Skeletal muscle tissue (tissue), 4 donors: ENCODE measurements around the gene RBM20. TPM values are rescaled to one million over a fixed set of nuclear protein-coding genes. Genes with fewer than 3 reads are reported as not detected.
"Not testable (repeated sequence)": the region's sequence is repeated elsewhere in the genome, so short reads cannot be mapped to it uniquely, and the experiment has no call there.

Experiments used
- H3K27ac ChIP-seq: one replicate; pipeline ENCODE4 v1.7.0; 2013; ENCODE audit warnings: mild to moderate bottlenecking, low read depth, low read length, inconsistent platforms
- H3K27me3 ChIP-seq, 3 donors: one replicate each; pipeline ENCODE4 v1.7.0; 2013; ENCODE audit warnings: low read length in 3 of 3; ENCODE audit not compliant: control insufficient read depth in 3 of 3, insufficient read depth in 3 of 3
- H3K36me3 ChIP-seq, 3 donors: one replicate each; pipeline ENCODE4 v1.7.0; 2013; ENCODE audit warnings: low read length in 3 of 3; ENCODE audit not compliant: control insufficient read depth in 3 of 3, insufficient read depth in 3 of 3
- H3K4me1 ChIP-seq, 3 donors: one replicate each; pipeline ENCODE4 v1.7.0; 2013; ENCODE audit warnings: low read length in 3 of 3, mild to moderate bottlenecking in 3 of 3; ENCODE audit not compliant: control insufficient read depth in 3 of 3, insufficient read depth in 3 of 3
- H3K4me3 ChIP-seq, 3 donors: one replicate each; pipeline ENCODE4 v1.7.0; 2013; ENCODE audit warnings: low read length in 3 of 3
- H3K9ac ChIP-seq, 3 donors: one replicate each; pipeline ENCODE4 v1.7.0; 2013; ENCODE audit warnings: low read length in 3 of 3, mild to moderate bottlenecking in 3 of 3, moderate library complexity in 2 of 3, low read depth in 1 of 3
- H3K9me3 ChIP-seq, 3 donors: one replicate each; pipeline ENCODE4 v1.7.0; 2013; ENCODE audit warnings: low read length in 3 of 3; ENCODE audit not compliant: control insufficient read depth in 3 of 3
- total RNA-seq: library from RNA; depleted of rRNA; stranded (reverse); fragments of >200 nt; gene quantifications from one replicate; pipeline ENCODE4 v1.2.3, GENCODE V29; 2014
- donor health status: Osteomylitis.

The RBM20 gene
- total RNA-seq, 1 donor from 2014 or later = 6.3 TPM

GRCh38 chr10:110623316-110623715 lies 20.8 kb upstream of the RBM20 start:
- H3K4me1 ChIP-seq, H3K9me3 ChIP-seq, H3K9ac ChIP-seq, H3K36me3 ChIP-seq, H3K4me3 ChIP-seq, H3K27me3 ChIP-seq, H3K27ac ChIP-seq: not testable (repeated sequence)

DNA sequence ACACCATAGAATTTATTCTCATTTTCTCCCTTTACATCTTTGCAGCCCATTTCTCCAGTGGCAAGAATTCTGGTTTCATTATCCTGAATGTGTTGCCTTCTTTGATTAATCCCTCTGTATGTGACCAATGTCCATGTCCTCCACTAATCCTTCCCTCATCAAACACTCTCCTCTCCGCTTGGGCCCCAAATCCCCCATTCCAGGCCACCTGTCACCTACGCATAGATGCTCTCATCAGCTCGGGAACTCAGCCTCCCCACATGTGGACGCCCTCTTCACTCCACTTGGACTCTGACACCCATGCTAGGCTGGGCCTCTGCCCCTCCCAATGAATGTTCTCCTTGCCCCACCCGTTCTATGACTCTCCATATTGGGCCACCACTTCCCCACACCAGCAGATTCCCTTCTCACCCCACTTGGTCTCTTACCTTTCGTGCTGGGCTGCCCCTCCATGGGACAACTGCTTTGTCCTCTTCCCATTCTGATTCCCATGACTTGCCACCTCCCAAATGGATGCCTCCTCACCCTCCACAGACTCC lies 18.7 kb upstream of the RBM20 start:
- H3K27ac ChIP-seq = no peak overlapping the region
- no peak overlapping the region for H3K9ac ChIP-seq
- H3K4me1 ChIP-seq = peaks cover 7 to 11% (median 7%) of the 10 kb centered on the region in 3 donors
- no peaks in the 10 kb centered on the region for H3K36me3 ChIP-seq
- no peaks in the 10 kb centered on the region for H3K9me3 ChIP-seq
- no peak overlapping the region for H3K4me3 ChIP-seq
- no peaks in the 10 kb centered on the region for H3K27me3 ChIP-seq

DNA sequence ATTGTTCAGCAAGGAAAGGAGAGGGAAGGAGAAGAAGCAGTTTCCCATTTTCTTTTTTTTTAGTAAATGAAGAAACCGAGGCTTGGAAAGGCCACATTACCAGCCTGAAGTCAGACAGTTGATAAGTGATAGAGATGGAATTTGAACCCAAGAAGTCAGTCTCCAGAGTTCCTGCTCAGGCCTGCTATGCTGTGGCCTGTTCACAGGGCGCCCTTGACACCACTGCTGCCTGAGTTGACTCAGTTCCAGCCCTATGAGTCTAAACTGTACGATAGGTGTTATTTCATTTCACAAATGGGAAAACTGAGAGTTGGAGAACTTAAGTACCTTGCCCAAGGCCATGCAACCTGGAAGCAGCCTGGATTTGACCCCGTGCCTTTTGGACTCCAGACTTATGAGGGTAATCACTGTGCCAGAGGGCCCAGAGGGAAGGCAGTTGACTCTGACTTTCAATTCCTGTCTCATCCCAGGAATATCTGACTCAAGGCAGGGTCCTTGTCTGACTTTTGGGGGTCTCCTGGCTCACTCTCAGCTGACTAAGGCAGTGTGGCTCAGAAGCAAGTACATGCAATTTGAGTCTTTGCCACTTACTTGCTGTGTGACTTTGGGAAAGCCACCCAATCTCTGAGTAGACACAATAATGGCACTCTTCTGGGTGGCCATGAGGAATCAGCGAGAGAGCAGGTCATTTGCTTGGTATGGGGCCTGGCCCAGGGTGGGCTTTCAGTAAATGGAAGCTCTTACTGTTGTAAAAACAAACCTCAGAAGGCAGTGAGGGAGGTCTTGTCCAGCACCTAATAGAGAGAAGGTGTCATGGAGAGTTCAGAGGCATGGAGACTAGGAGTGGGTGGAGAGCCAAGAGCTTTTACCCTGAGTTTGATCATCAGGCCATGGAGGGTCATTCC lies 17.9 kb upstream of the RBM20 start:
- no peak overlapping the region for H3K4me3 ChIP-seq
- H3K9ac ChIP-seq = no peak overlapping the region
- H3K4me1 ChIP-seq = peaks cover 7 to 12% (median 7%) of the 10 kb centered on the region in 3 donors
- H3K9me3 ChIP-seq = no peaks in the 10 kb centered on the region
- H3K27me3 ChIP-seq = no peaks in the 10 kb centered on the region
- H3K27ac ChIP-seq = no peak overlapping the region
- H3K36me3 ChIP-seq = no peaks in the 10 kb centered on the region

DNA sequence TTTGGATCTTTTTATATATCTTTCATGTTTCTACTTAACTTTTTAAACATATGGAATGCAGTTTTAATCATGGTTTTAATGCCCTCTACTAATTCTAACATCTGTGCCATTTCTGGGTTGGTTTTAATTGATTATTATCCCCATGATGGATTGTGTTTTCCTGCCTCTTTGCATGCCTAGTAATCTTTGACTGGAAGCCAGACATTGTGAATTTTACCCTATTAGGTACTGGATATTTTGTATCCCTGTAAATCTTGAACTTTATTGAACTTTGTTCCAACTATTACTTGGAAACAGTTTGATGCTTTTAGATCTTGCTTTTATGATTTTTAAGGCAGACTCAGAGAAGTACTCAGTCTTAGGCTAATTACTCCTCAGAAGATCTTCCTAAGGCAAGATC lies 16.0 kb upstream of the RBM20 start:
- no peak overlapping the region for H3K9ac ChIP-seq
- no peak overlapping the region for H3K27ac ChIP-seq
- no peak overlapping the region for H3K4me3 ChIP-seq
- no peaks in the 10 kb centered on the region for H3K27me3 ChIP-seq
- H3K36me3 ChIP-seq = no peaks in the 10 kb centered on the region
- H3K9me3 ChIP-seq = no peaks in the 10 kb centered on the region
- peaks cover 7 to 12% (median 7%) of the 10 kb centered on the region in 3 donors for H3K4me1 ChIP-seq

DNA sequence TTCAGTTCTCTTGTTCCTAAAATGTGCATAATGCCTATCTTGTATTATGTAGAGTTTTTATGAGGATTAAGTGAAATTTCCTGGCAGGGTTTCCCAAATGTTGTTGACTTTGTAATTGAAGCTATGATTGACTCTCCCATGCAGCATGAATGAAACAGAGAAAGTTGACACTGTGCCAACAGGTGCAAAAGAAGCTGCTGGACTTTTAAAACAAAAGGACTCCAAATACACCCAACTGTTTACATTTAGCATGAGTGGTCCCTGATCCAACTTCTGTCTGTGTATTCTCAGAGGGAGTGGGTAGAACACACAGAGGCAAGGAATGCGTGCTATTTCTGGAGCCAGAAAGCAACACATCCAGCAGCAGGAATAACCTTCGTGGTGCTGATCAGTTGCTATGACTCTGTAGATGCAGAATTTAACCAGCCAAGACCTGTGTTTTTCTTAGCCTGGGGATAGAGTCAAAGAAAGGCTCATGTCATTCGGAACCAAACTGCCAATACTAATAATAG lies 14.4 kb upstream of the RBM20 start:
- H3K27me3 ChIP-seq = no peaks in the 10 kb centered on the region
- no peak overlapping the region for H3K4me3 ChIP-seq
- peak overlapping the region; percentile 75 for H3K27ac ChIP-seq
- no peaks in the 10 kb centered on the region for H3K9me3 ChIP-seq
- H3K9ac ChIP-seq = peak overlapping the region in 1 of 3 donors; percentile 22
- no peaks in the 10 kb centered on the region for H3K36me3 ChIP-seq
- H3K4me1 ChIP-seq = peaks cover 9 to 14% (median 10%) of the 10 kb centered on the region in 3 donors

- no peaks in the 10 kb centered on the region for H3K36me3 ChIP-seq
- no peak overlapping the region for H3K27ac ChIP-seq
- H3K27me3 ChIP-seq = no peaks in the 10 kb centered on the region
- H3K9me3 ChIP-seq = no peaks in the 10 kb centered on the region
- no peak overlapping the region for H3K4me3 ChIP-seq
- H3K9ac ChIP-seq = no peak overlapping the region
- peaks cover 16 to 29% (median 21%) of the 10 kb centered on the region in 3 donors for H3K4me1 ChIP-seq
Observed at GRCh38 chr10:110631934-110632333, 12.2 kb upstream of the RBM20 start.

GRCh38 chr10:110632591-110633215 lies 11.4 kb upstream of the RBM20 start:
- H3K36me3 ChIP-seq = no peaks in the 10 kb centered on the region
- H3K9me3 ChIP-seq = no peaks in the 10 kb centered on the region
- peaks cover 24 to 36% (median 29%) of the 10 kb centered on the region in 3 donors for H3K4me1 ChIP-seq
- no peak overlapping the region for H3K4me3 ChIP-seq
- H3K27me3 ChIP-seq = no peaks in the 10 kb centered on the region
- no peak overlapping the region for H3K9ac ChIP-seq
- H3K27ac ChIP-seq = no peak overlapping the region

GRCh38 chr10:110634527-110635209 lies 9.5 kb upstream of the RBM20 start:
- Histone ChIP-seq H3K36me3 (no peaks in the 10 kb centered on the region), H3K4me1 (peaks cover 26 to 35% (median 34%) of the 10 kb centered on the region in 3 donors), H3K27me3 (no peaks in the 10 kb centered on the region), H3K9me3 (no peaks in the 10 kb centered on the region), H3K4me3 (peak overlapping the region in 1 of 3 donors; percentile 45), H3K9ac (peak overlapping the region in 1 of 3 donors; percentile 61), H3K27ac (peak overlapping the region; percentile 51)

GRCh38 chr10:110636572-110636931 lies 7.6 kb upstream of the RBM20 start:
- peak overlapping the region; percentile 81 for H3K27ac ChIP-seq
- no peak overlapping the region for H3K9ac ChIP-seq
- no peaks in the 10 kb centered on the region for H3K27me3 ChIP-seq
- H3K4me1 ChIP-seq = peaks cover 19 to 32% (median 27%) of the 10 kb centered on the region in 3 donors
- H3K4me3 ChIP-seq = no peak overlapping the region
- no peaks in the 10 kb centered on the region for H3K9me3 ChIP-seq
- H3K36me3 ChIP-seq = no peaks in the 10 kb centered on the region
